Aorta (tissue), 5 donors: Measurements from ENCODE around the gene ANKRA2. TPM values are rescaled to one million over a fixed set of nuclear protein-coding genes. Genes with fewer than 3 reads are reported as not detected.
A peak's percentile ranks its signal among the peaks of the same experiment; 100 is the strongest.
"Not testable (repeated sequence)": the region's sequence is repeated elsewhere in the genome, so short reads cannot be mapped to it uniquely, and the experiment has no call there.

ENCODE experiments used
- ATAC-seq: fragments of 200-7000 bp; cut with Tn5 transposase; one replicate; pipeline ENCODE4 v1.9.1; 2022; ENCODE audit warnings: moderate library complexity; ENCODE audit not compliant: low FRiP score
- DNase-seq, 2 donors: peaks; one replicate each; pipeline ENCODE4 v3.0.0-alpha.2; 2020
- H3K27ac ChIP-seq, 2 donors: one replicate each; pipeline ENCODE4 v1.5.1; 2013; ENCODE audit warnings: low read length in 2 of 2, mild to moderate bottlenecking in 2 of 2, moderate library complexity in 2 of 2, control low read depth in 1 of 2, inconsistent platforms in 1 of 2, low read depth in 1 of 2
- H3K27me3 ChIP-seq, 2 donors: one replicate each; pipeline ENCODE4 v1.6.1; 2013; ENCODE audit warnings: control low read depth in 1 of 2, low read length in 1 of 2, mild to moderate bottlenecking in 1 of 2, moderate library complexity in 1 of 2; ENCODE audit not compliant: insufficient read depth in 2 of 2, control insufficient read depth in 1 of 2
- H3K36me3 ChIP-seq, 2 donors: one replicate each; pipeline ENCODE4 v1.6.1; 2013; ENCODE audit warnings: control low read depth in 1 of 2, low read length in 1 of 2, mild to moderate bottlenecking in 1 of 2; ENCODE audit not compliant: insufficient read depth in 2 of 2, control insufficient read depth in 1 of 2
- H3K4me1 ChIP-seq, 2 donors: one replicate each; pipeline ENCODE4 v1.6.1; 2013; ENCODE audit warnings: low read length in 2 of 2, control low read depth in 1 of 2, mild to moderate bottlenecking in 1 of 2, moderate library complexity in 1 of 2; ENCODE audit not compliant: insufficient read depth in 2 of 2, control insufficient read depth in 1 of 2
- H3K4me3 ChIP-seq, 2 donors: one replicate each; pipeline ENCODE4 v1.5.1; 2013; ENCODE audit warnings: low read length in 2 of 2, control low read depth in 1 of 2, mild to moderate bottlenecking in 1 of 2
- H3K9me3 ChIP-seq: one replicate; pipeline ENCODE4 v1.6.1; 2013; ENCODE audit warnings: mild to moderate bottlenecking, low read length; ENCODE audit not compliant: control insufficient read depth
- WGBS, 2 donors: extraction: QIAGEN DNeasy Blood & Tissue Kit; methylation state at CpG; one replicate each; pipeline ENCODE4 v1.1.7; 2013; 5-methylcytosine and 5-hydroxymethylcytosine counted together
- intact Hi-C, 2 donors: fragments of 100-400 bp; cut with DNase I; formaldehyde crosslinking; loops; one replicate each; pipeline versions ENCODE4 v1.14.2 to v1.15.0; 2022
- polyA plus RNA-seq, 2 donors: library from polyadenylated mRNA; stranded (reverse); fragments of 200-250 nt; gene quantifications; one replicate each; pipeline ENCODE4 v1.2.3, GENCODE V29; 2013
- total RNA-seq, 2 donors: library from RNA; stranded (reverse); fragmentation: NEBNext Ultra II Directional; extraction: Animal tissue kit (Norgen Biotek cat#: 25700); gene quantifications; one replicate each; pipeline ENCODE4 v1.2.1, GENCODE V29; 2021
- donor health status: healthy with polysubstance abuse.
- donor health status: Bipolar disorder and iron deficiency.
- donor health status: DM: no; HTN: no; CAD: no.
- donor health status: DM: no; HTN: no; CAD: no.
- donor health status: DM: yes; HTN: yes; CAD: no.

Gene ANKRA2
- total and polyA plus RNA-seq, 4 donors: 19.5 to 29.9 (median 24.1) TPM

- H3K4me3 ChIP-seq: no peak overlapping the region
- no peaks in the 10 kb centered on the region for H3K9me3 ChIP-seq
- H3K36me3 ChIP-seq: peaks cover 0 to 3% of the 10 kb centered on the region in 2 donors
- peaks cover 2 to 4% of the 10 kb centered on the region in 2 donors for H3K4me1 ChIP-seq
- no peak overlapping the region for H3K27ac ChIP-seq
- H3K27me3 ChIP-seq: no peaks in the 10 kb centered on the region
- intact Hi-C loops: loop anchor here (2.0 kb wide), 1 partner anchor 17 kb away; no protein-coding TSS in a partner anchor
- peak in 1 of 2 donors; percentile 55 for DNase-seq
- peak; percentile 91 for ATAC-seq
- WGBS, 2 donors: 12 to 13% methylated on average over 16 of the region's 16 CpGs
Measured at GRCh38 chr5:73519531-73520283, 45.7 kb downstream of the ANKRA2 start.

GRCh38 chr5:73515232-73515631 is 50.2 kb downstream of the ANKRA2 start:
- H3K4me1 ChIP-seq: no peaks in the 10 kb centered on the region
- H3K36me3 ChIP-seq: peaks cover 0 to 3% of the 10 kb centered on the region in 2 donors
- no peaks in the 10 kb centered on the region for H3K27me3 ChIP-seq
- no peak for DNase-seq
- no peak overlapping the region for H3K27ac ChIP-seq
- intact Hi-C loops: no loop called here
- H3K4me3 ChIP-seq: no peak overlapping the region
- WGBS, 2 donors: 59 to 63% methylated on average over 4 of the region's 4 CpGs
- no peaks in the 10 kb centered on the region for H3K9me3 ChIP-seq
- ATAC-seq: no peak

GRCh38 chr5:73514418-73514817 is 51.0 kb downstream of the ANKRA2 start:
- 77 to 79% methylated on average over 2 of the region's 2 CpGs for WGBS, 2 donors

GRCh38 chr5:73513996-73514395 is 51.4 kb downstream of the ANKRA2 start:
- Histone ChIP-seq H3K4me1 (no peaks in the 10 kb centered on the region), H3K27ac (no peak overlapping the region), H3K36me3 (peaks cover 0 to 3% of the 10 kb centered on the region in 2 donors), H3K27me3 (no peaks in the 10 kb centered on the region), H3K4me3 (no peak overlapping the region), H3K9me3 (no peaks in the 10 kb centered on the region)
- WGBS, 2 donors: 63 to 93% methylated on average over 3 of the region's 3 CpGs
- no peak for ATAC-seq
- intact Hi-C loops: no loop called here
- no peak for DNase-seq

More at GRCh38 chr5:73514418-73514817, 51.0 kb downstream of the ANKRA2 start:
- H3K4me3 ChIP-seq: no peak overlapping the region
- ATAC-seq (no peak), DNase-seq (no peak)
- intact Hi-C loops: no loop called here
- H3K27ac ChIP-seq: no peak overlapping the region
- no peaks in the 10 kb centered on the region for H3K27me3 ChIP-seq
- H3K36me3 ChIP-seq: peaks cover 0 to 3% of the 10 kb centered on the region in 2 donors
- no peaks in the 10 kb centered on the region for H3K9me3 ChIP-seq
- H3K4me1 ChIP-seq: no peaks in the 10 kb centered on the region

GRCh38 chr5:73508521-73508920 is 56.9 kb downstream of the ANKRA2 start:
- H3K36me3 ChIP-seq, intact Hi-C loops, H3K27me3 ChIP-seq, H3K4me1 ChIP-seq, H3K4me3 ChIP-seq, H3K9me3 ChIP-seq: not testable (repeated sequence)
- 33 to 57% methylated on average over 26 of the region's 26 CpGs for WGBS, 2 donors
- peak overlapping the region in 1 of 2 donors; percentile 22 for H3K27ac ChIP-seq
- peak; percentile 81 for ATAC-seq
- DNase-seq: peak; percentile 62 to 84

GRCh38 chr5:73507062-73507461 is 58.4 kb downstream of the ANKRA2 start:
- no peak for DNase-seq
- 30 to 39% methylated on average over 2 of the region's 2 CpGs for WGBS, 2 donors
- peaks cover 4 to 10% of the 10 kb centered on the region in 2 donors for H3K36me3 ChIP-seq
- no peak overlapping the region for H3K4me3 ChIP-seq
- no peaks in the 10 kb centered on the region for H3K9me3 ChIP-seq
- no peak for ATAC-seq
- intact Hi-C loops: no loop called here
- peak overlapping the region in 1 of 2 donors; percentile 82 for H3K27ac ChIP-seq
- no peaks in the 10 kb centered on the region for H3K27me3 ChIP-seq
- H3K4me1 ChIP-seq: no peaks in the 10 kb centered on the region

GRCh38 chr5:73506459-73506955 is 58.9 kb downstream of the ANKRA2 start:
- H3K4me3 ChIP-seq: no peak overlapping the region
- peaks cover 4 to 10% of the 10 kb centered on the region in 2 donors for H3K36me3 ChIP-seq
- DNase-seq (no peak), ATAC-seq (no peak)
- no peak overlapping the region for H3K27ac ChIP-seq
- intact Hi-C loops: no loop called here
- H3K27me3 ChIP-seq: no peaks in the 10 kb centered on the region
- WGBS, 2 donors: 87% methylated on average over 5 of the region's 5 CpGs
- no peaks in the 10 kb centered on the region for H3K4me1 ChIP-seq
- no peaks in the 10 kb centered on the region for H3K9me3 ChIP-seq
